H9 (cell line): ENCODE results near the gene GRB10. TPM values are rescaled to one million over a fixed set of nuclear protein-coding genes. Genes with fewer than 3 reads are reported as not detected.

ENCODE experiments used
- DNase-seq: peaks from one replicate; pipeline ENCODE4 v3.0.0-alpha.2; 2017
- H2AFZ ChIP-seq: one replicate; pipeline ENCODE4 v1.6.1; 2013; ENCODE audit warnings: mild to moderate bottlenecking, low read length, control low read depth, moderate library complexity
- H2AK5ac ChIP-seq: 2 replicates; pipeline ENCODE4 v1.6.1; 2013; ENCODE audit warnings: low read length, control low read depth, mixed read lengths; ENCODE audit not compliant: insufficient read length
- H2BK120ac ChIP-seq: one replicate; pipeline ENCODE4 v1.6.1; 2013; ENCODE audit warnings: low read depth, mild to moderate bottlenecking, low read length, control low read depth, inconsistent platforms; ENCODE audit not compliant: poor library complexity, severe bottlenecking
- H2BK12ac ChIP-seq: 2 replicates; pipeline ENCODE4 v1.6.1; 2013; ENCODE audit warnings: low read length, control low read depth, mixed read lengths, low read depth; ENCODE audit not compliant: insufficient read length
- H2BK15ac ChIP-seq: 2 replicates; pipeline ENCODE4 v1.6.1; 2013; ENCODE audit warnings: low read depth, low read length, control low read depth
- H2BK20ac ChIP-seq: one replicate; pipeline ENCODE4 v1.6.1; 2013; ENCODE audit warnings: low read depth, mild to moderate bottlenecking, low read length, control low read depth, inconsistent platforms; ENCODE audit not compliant: poor library complexity, severe bottlenecking
- H2BK5ac ChIP-seq: 2 replicates; pipeline ENCODE4 v1.6.1; 2013; ENCODE audit warnings: low read length, control low read depth, mixed read lengths; ENCODE audit not compliant: insufficient read length
- H3K14ac ChIP-seq: 2 replicates; pipeline ENCODE4 v1.6.1; 2013; ENCODE audit warnings: low read length, control low read depth; ENCODE audit not compliant: insufficient read depth
- H3K18ac ChIP-seq: 2 replicates; pipeline ENCODE4 v1.6.1; 2013; ENCODE audit warnings: low read depth, mild to moderate bottlenecking, mixed read lengths, low read length, control low read depth; ENCODE audit not compliant: insufficient read length
- H3K23ac ChIP-seq: 2 replicates; pipeline ENCODE4 v1.6.1; 2013; ENCODE audit warnings: low read length, control low read depth, mixed read lengths, low read depth; ENCODE audit not compliant: insufficient read length
- H3K23me2 ChIP-seq: 2 replicates; pipeline ENCODE4 v1.6.1; 2013; ENCODE audit warnings: low read depth, mild to moderate bottlenecking, mixed read lengths, low read length, control low read depth; ENCODE audit not compliant: insufficient read length, poor library complexity, severe bottlenecking
- H3K27ac ChIP-seq: 2 replicates; pipeline ENCODE4 v1.5.1; 2013; ENCODE audit warnings: low read length, control low read depth, mixed read lengths, low read depth; ENCODE audit not compliant: insufficient read length
- H3K27me3 ChIP-seq: 2 replicates; pipeline ENCODE4 v1.6.1; 2013; ENCODE audit warnings: low read length, control low read depth, inconsistent platforms; ENCODE audit not compliant: insufficient read depth
- H3K4ac ChIP-seq: 2 replicates; pipeline ENCODE4 v1.6.1; 2013; ENCODE audit warnings: low read depth, mild to moderate bottlenecking, control low read depth, inconsistent platforms, low read length, moderate library complexity
- H3K4me1 ChIP-seq: 2 replicates; pipeline ENCODE4 v1.6.1; 2013; ENCODE audit warnings: low read length, control low read depth, inconsistent platforms; ENCODE audit not compliant: insufficient read depth
- H3K4me2 ChIP-seq: 2 replicates; pipeline ENCODE4 v1.6.1; 2013; ENCODE audit warnings: low read length, control low read depth, mixed read lengths; ENCODE audit not compliant: insufficient read length, insufficient read depth
- H3K56ac ChIP-seq: 2 replicates; pipeline ENCODE4 v1.6.1; 2013; ENCODE audit warnings: low read depth, mild to moderate bottlenecking, mixed read lengths, low read length, control low read depth; ENCODE audit not compliant: insufficient read length
- H3K79me1 ChIP-seq: 2 replicates; pipeline ENCODE4 v1.6.1; 2013; ENCODE audit warnings: low read depth, mild to moderate bottlenecking, moderate library complexity, low read length, control low read depth, inconsistent platforms; ENCODE audit not compliant: insufficient read depth, poor library complexity, severe bottlenecking
- H3K79me2 ChIP-seq: 2 replicates; pipeline ENCODE4 v1.6.1; 2013; ENCODE audit warnings: low read length, control low read depth, inconsistent platforms; ENCODE audit not compliant: insufficient read depth
- H3K9ac ChIP-seq: 2 replicates; pipeline ENCODE4 v1.6.1; 2013; ENCODE audit warnings: low read length, control low read depth, mixed read lengths; ENCODE audit not compliant: insufficient read length; ENCODE audit errors: extremely low read depth
- H3K9me3 ChIP-seq: one replicate; pipeline ENCODE4 v1.6.1; 2013; ENCODE audit warnings: low read depth, low read length, inconsistent platforms; ENCODE audit not compliant: control insufficient read depth
- H3T11ph ChIP-seq: one replicate; pipeline ENCODE4 v1.6.1; 2013; ENCODE audit warnings: mild to moderate bottlenecking, low read length, control low read depth, inconsistent platforms
- H4K20me1 ChIP-seq: one replicate; pipeline ENCODE4 v1.6.1; 2013; ENCODE audit not compliant: control insufficient read depth, insufficient read length, insufficient read depth
- H4K5ac ChIP-seq: 2 replicates; pipeline ENCODE4 v1.6.1; 2013; ENCODE audit warnings: low read depth, mild to moderate bottlenecking, mixed read lengths, low read length, control low read depth; ENCODE audit not compliant: insufficient read length
- H4K8ac ChIP-seq: replicated peaks from 2 replicates; pipeline ENCODE4 v1.6.1; 2013; ENCODE audit warnings: low read length, control low read depth, mixed read lengths, low read depth; ENCODE audit not compliant: insufficient read length
- H4K91ac ChIP-seq: 2 replicates; pipeline ENCODE4 v1.6.1; 2013; ENCODE audit warnings: low read depth, mild to moderate bottlenecking, moderate library complexity, mixed read lengths, low read length, control low read depth; ENCODE audit not compliant: insufficient read length
- H3K27ac Mint-ChIP-seq, 3 experiments: 2 replicates in 2 of 3; 3 replicates in 1 of 3; pipeline ENCODE4 v1.8.0; 2020 to 2021; ENCODE audit warnings: mixed read lengths in 3 of 3, mild to moderate bottlenecking in 1 of 3, moderate library complexity in 1 of 3
- H3K27me3 Mint-ChIP-seq: 2 replicates; pipeline ENCODE4 v1.8.0; 2021; ENCODE audit warnings: low read depth, mild to moderate bottlenecking, moderate library complexity, mixed read lengths
- H3K36me3 Mint-ChIP-seq, 3 experiments: 2 replicates in 2 of 3; 3 replicates in 1 of 3; pipeline ENCODE4 v1.8.0; 2020 to 2021; ENCODE audit warnings: low read depth in 3 of 3, mixed read lengths in 3 of 3; ENCODE audit not compliant: insufficient read depth in 1 of 3
- H3K4me1 Mint-ChIP-seq, 2 experiments: 2 replicates each; pipeline ENCODE4 v1.8.0; 2020; ENCODE audit warnings: mixed read lengths in 2 of 2
- H3K4me3 Mint-ChIP-seq, 2 experiments: 2 replicates in 1 of 2; 3 replicates in 1 of 2; pipeline ENCODE4 v1.8.0; 2020 to 2021; ENCODE audit warnings: mild to moderate bottlenecking in 2 of 2, mixed read lengths in 2 of 2, moderate library complexity in 1 of 2
- H3K9me3 Mint-ChIP-seq, 2 experiments: 2 replicates in 1 of 2; 3 replicates in 1 of 2; pipeline ENCODE4 v1.8.0; 2020; ENCODE audit warnings: mild to moderate bottlenecking in 2 of 2, mixed read lengths in 2 of 2, moderate library complexity in 1 of 2
- CTCF ChIP-seq: fragments of 200-600 bp; sonication (generic); conservative IDR thresholded peaks from 3 replicates; pipeline ENCODE4 v1.8.0; 2021; ENCODE audit warnings: antibody characterized with exemption, mild to moderate bottlenecking
- WGBS: extraction: QIAGEN DNeasy Blood & Tissue Kit; methylation state at CpG from one replicate; pipeline ENCODE4 v1.1.7; 2013; ENCODE audit warnings: missing lambda C conversion rate, low lambda C conversion rate, mixed read lengths; ENCODE audit not compliant: insufficient read length; ENCODE audit errors: extremely low coverage; 5-methylcytosine and 5-hydroxymethylcytosine counted together
- total RNA-seq: library from RNA; stranded (reverse); gene quantifications from 2 replicates; pipeline ENCODE4 v1.2.1, GENCODE V29; 2021

GRB10 gene
- total RNA-seq, 1 experiment from 2014 or later: 108 TPM

- Histone ChIP-seq H3K9me3 (no peaks in the 10 kb centered on the region), H3K27ac (no peak overlapping the region), H3K79me2 (no peaks in the 10 kb centered on the region), H2AFZ (no peak overlapping the region), H4K20me1 (no peaks in the 10 kb centered on the region), H4K91ac (no peak overlapping the region), H3K79me1 (no peaks in the 10 kb centered on the region), H2BK20ac (no peak overlapping the region), H3K9ac (no peak overlapping the region), H2AK5ac (no peak overlapping the region), H2BK15ac (no peak overlapping the region), H3T11ph (no peak overlapping the region), H4K5ac (no peak overlapping the region), H3K4ac (no peak overlapping the region), H3K27me3 (no peaks in the 10 kb centered on the region), H3K4me2 (no peak overlapping the region), H2BK5ac (no peak overlapping the region), H4K8ac (no peak overlapping the region), H2BK12ac (no peak overlapping the region), H3K23ac (no peak overlapping the region), H3K56ac (no peak overlapping the region), H3K14ac (no peak overlapping the region), H3K18ac (no peak overlapping the region), H3K4me1 (no peaks in the 10 kb centered on the region), H2BK120ac (no peak overlapping the region), H3K23me2 (no peaks in the 10 kb centered on the region)
- Mint-ChIP-seq H3K27ac (peak overlapping the region in 2 of 3 experiments; percentile 24 to 90; a peak in 3 of 7 replicates), H3K4me3 (no peak overlapping the region), H3K27me3 (no peaks in the 10 kb centered on the region), H3K36me3 (peaks cover 14 to 19% (median 18%) of the 10 kb centered on the region in 3 experiments), H3K9me3 (no peaks in the 10 kb centered on the region), H3K4me1 (peaks cover 8 to 12% of the 10 kb centered on the region in 2 experiments; a peak in 3 of 4 replicates)
- no peak for TF ChIP-seq CTCF
- no CpG with 5 or more reads among the region's 8 CpGs for WGBS
- DNase-seq: no peak
Observed at GRCh38 chr7:50648570-50649169, 134.0 kb downstream of the GRB10 start.
